Trophoblast cell (in vitro differentiated cells and primary cell): ENCODE measurements around the gene GOLGA6L9.
"Not testable (repeated sequence)": the region's sequence is repeated elsewhere in the genome, so short reads cannot be mapped to it uniquely, and the experiment has no call there.

Source experiments
- DNase-seq, 2 donors: peaks; one replicate each; pipeline ENCODE4 v3.0.0-alpha.2; 2016
- H2AFZ ChIP-seq: 2 replicates; pipeline ENCODE4 v1.6.1; 2013; ENCODE audit warnings: low read length, moderate library complexity, mild to moderate bottlenecking; ENCODE audit not compliant: insufficient read depth, poor library complexity
- H2AK5ac ChIP-seq: 2 replicates; pipeline ENCODE4 v1.6.1; 2013; ENCODE audit warnings: mild to moderate bottlenecking, low read length
- H2BK120ac ChIP-seq: 2 replicates; pipeline ENCODE4 v1.6.1; 2013; ENCODE audit warnings: low read length, mild to moderate bottlenecking, moderate library complexity; ENCODE audit not compliant: insufficient read depth, poor library complexity
- H2BK12ac ChIP-seq: 2 replicates; pipeline ENCODE4 v1.6.1; 2013; ENCODE audit warnings: mild to moderate bottlenecking, low read length, moderate library complexity
- H2BK5ac ChIP-seq: 2 replicates; pipeline ENCODE4 v1.6.1; 2013; ENCODE audit warnings: low read length, low read depth, moderate library complexity, mild to moderate bottlenecking; ENCODE audit not compliant: poor library complexity
- H3K14ac ChIP-seq: 2 replicates; pipeline ENCODE4 v1.6.1; 2013; ENCODE audit warnings: mild to moderate bottlenecking, low read length
- H3K18ac ChIP-seq: 2 replicates; pipeline ENCODE4 v1.6.1; 2013; ENCODE audit warnings: mild to moderate bottlenecking, low read length
- H3K23ac ChIP-seq: 2 replicates; pipeline ENCODE4 v1.6.1; 2013; ENCODE audit warnings: low read length
- H3K27ac ChIP-seq: 2 replicates; pipeline ENCODE4 v1.5.1; 2013; ENCODE audit warnings: low read depth, mild to moderate bottlenecking, inconsistent platforms, low read length, moderate library complexity
- H3K27me3 ChIP-seq: 2 replicates; pipeline ENCODE4 v1.6.1; 2013; ENCODE audit warnings: inconsistent platforms, mild to moderate bottlenecking, low read length, moderate library complexity; ENCODE audit not compliant: insufficient read depth
- H3K36me3 ChIP-seq, 2 experiments: 1 replicate in 1 of 2; 2 replicates in 1 of 2; pipeline ENCODE4 v1.6.1; 2013; ENCODE audit warnings: low read length in 2 of 2, mild to moderate bottlenecking in 2 of 2, moderate library complexity in 1 of 2; ENCODE audit not compliant: insufficient read depth in 2 of 2, control insufficient read depth in 1 of 2
- H3K4ac ChIP-seq: 2 replicates; pipeline ENCODE4 v1.6.1; 2013; ENCODE audit warnings: low read depth, mild to moderate bottlenecking, low read length, moderate library complexity
- H3K4me1 ChIP-seq, 2 experiments: 1 replicate in 1 of 2; 2 replicates in 1 of 2; pipeline ENCODE4 v1.6.1; 2013; ENCODE audit warnings: low read length in 2 of 2, mild to moderate bottlenecking in 2 of 2, moderate library complexity in 1 of 2; ENCODE audit not compliant: insufficient read depth in 2 of 2, control insufficient read depth in 1 of 2
- H3K4me2 ChIP-seq: 2 replicates; pipeline ENCODE4 v1.6.1; 2013; ENCODE audit warnings: inconsistent platforms, mild to moderate bottlenecking, low read length, moderate library complexity
- H3K4me3 ChIP-seq: 2 replicates; pipeline ENCODE4 v1.5.1; 2013; ENCODE audit warnings: mild to moderate bottlenecking, low read depth, low read length, inconsistent platforms
- H3K79me1 ChIP-seq: one replicate; pipeline ENCODE4 v1.6.1; 2013; ENCODE audit warnings: low read length
- H3K79me2 ChIP-seq: 2 replicates; pipeline ENCODE4 v1.6.1; 2013; ENCODE audit warnings: low read length, mild to moderate bottlenecking; ENCODE audit not compliant: control insufficient read depth, insufficient read depth, poor library complexity
- H3K9ac ChIP-seq: 2 replicates; pipeline ENCODE4 v1.6.1; 2013; ENCODE audit warnings: mild to moderate bottlenecking, low read length
- H3K9me3 ChIP-seq: 2 replicates; pipeline ENCODE4 v1.6.1; 2013; ENCODE audit warnings: low read depth, mild to moderate bottlenecking, control low read depth, inconsistent platforms, low read length; ENCODE audit not compliant: insufficient read depth
- H4K12ac ChIP-seq: 2 replicates; pipeline ENCODE4 v1.6.1; 2013; ENCODE audit warnings: low read depth, mild to moderate bottlenecking, low read length, moderate library complexity
- H4K8ac ChIP-seq: 2 replicates; pipeline ENCODE4 v1.6.1; 2013; ENCODE audit warnings: low read depth, mild to moderate bottlenecking, low read length, moderate library complexity
- H4K91ac ChIP-seq: one replicate; pipeline ENCODE4 v1.6.1; 2013; ENCODE audit warnings: low read depth, mild to moderate bottlenecking, low read length, moderate library complexity
- WGBS: extraction: QIAGEN DNeasy Blood & Tissue Kit; methylation state at CpG from one replicate; pipeline ENCODE4 v1.1.7; 2013; ENCODE audit warnings: missing lambda C conversion rate; ENCODE audit not compliant: insufficient read length, insufficient coverage; ENCODE audit errors: extremely low coverage; 5-methylcytosine and 5-hydroxymethylcytosine counted together

The GOLGA6L9 gene

DNA sequence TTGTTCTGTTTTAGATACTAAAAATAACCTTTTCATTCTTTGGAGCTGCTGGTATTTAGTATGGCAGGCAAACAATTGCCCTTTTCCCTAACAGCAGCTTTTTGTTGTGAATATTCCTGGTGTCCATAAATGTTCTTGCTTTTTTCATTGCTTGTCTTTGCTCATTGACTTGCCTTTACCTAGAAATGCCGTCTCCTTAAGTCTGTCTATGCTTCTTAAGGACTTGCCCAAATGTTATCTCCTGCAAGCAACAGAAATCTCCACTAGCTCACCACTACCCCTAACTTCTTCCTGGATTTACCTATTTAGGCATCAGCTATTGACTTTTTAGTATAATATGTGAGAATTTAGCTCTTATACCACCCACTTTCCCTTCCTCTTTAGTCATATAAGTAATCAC is 37.5 kb upstream of the GOLGA6L9 start:
- not testable (repeated sequence) for DNase-seq, H3K9me3 ChIP-seq, H3K4me3 ChIP-seq, H3K9ac ChIP-seq, H2BK120ac ChIP-seq, H3K23ac ChIP-seq, H2BK5ac ChIP-seq, H2AFZ ChIP-seq, H3K18ac ChIP-seq, H3K4ac ChIP-seq, H3K79me2 ChIP-seq, H2AK5ac ChIP-seq, H2BK12ac ChIP-seq, H3K27ac ChIP-seq, H4K12ac ChIP-seq, H3K4me2 ChIP-seq, H4K91ac ChIP-seq, H3K79me1 ChIP-seq, H3K36me3 ChIP-seq, H3K4me1 ChIP-seq, H3K27me3 ChIP-seq, H3K14ac ChIP-seq, H4K8ac ChIP-seq
- WGBS: no CpG with 5 or more reads among the region's 1 CpG

DNA sequence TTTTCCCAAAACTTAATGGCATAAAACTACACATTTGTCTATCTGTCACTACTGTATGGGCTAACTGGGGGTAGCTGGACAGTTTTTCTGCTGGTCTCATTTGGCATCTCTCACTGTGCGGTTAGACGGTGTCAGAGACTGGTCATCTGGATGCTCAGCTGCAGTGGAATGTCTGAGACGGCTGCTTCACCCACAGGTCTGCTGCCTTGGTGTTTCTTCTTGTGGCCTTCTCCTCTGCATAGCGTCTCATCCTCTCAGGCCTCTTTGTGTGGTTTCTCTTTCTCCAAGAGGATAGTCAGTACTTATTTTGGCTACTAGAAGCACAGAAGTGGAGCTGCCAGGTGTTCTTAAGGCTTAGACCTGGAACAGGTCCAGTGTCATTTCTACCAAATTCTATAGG is 35.9 kb upstream of the GOLGA6L9 start:
- Histone ChIP-seq H2BK5ac (no peak overlapping the region), H3K79me1 (no peaks in the 10 kb centered on the region), H3K14ac (no peak overlapping the region), H4K91ac (no peak overlapping the region), H3K27ac (no peak overlapping the region), H2AFZ (no peak overlapping the region), H3K18ac (no peak overlapping the region), H2AK5ac (no peak overlapping the region), H4K8ac (no peak overlapping the region), H3K9me3 (no peaks in the 10 kb centered on the region), H3K23ac (no peak overlapping the region), H3K4ac (no peak overlapping the region), H2BK120ac (no peak overlapping the region), H3K27me3 (no peaks in the 10 kb centered on the region), H2BK12ac (no peak overlapping the region), H3K79me2 (no peaks in the 10 kb centered on the region), H3K4me2 (no peak overlapping the region), H3K4me3 (no peak overlapping the region), H3K4me1 (peaks cover 0 to 3% of the 10 kb centered on the region in 2 experiments), H3K9ac (no peak overlapping the region), H3K36me3 (no peaks in the 10 kb centered on the region), H4K12ac (no peak overlapping the region)
- no peak for DNase-seq
- WGBS: no CpG with 5 or more reads among the region's 4 CpGs

- H2BK120ac ChIP-seq, H3K79me2 ChIP-seq, H3K9ac ChIP-seq, H3K23ac ChIP-seq, H3K27me3 ChIP-seq, DNase-seq, H3K4me2 ChIP-seq, H3K27ac ChIP-seq, H4K12ac ChIP-seq, H3K4me1 ChIP-seq, H3K36me3 ChIP-seq, H2BK5ac ChIP-seq, H3K79me1 ChIP-seq, H2BK12ac ChIP-seq, H2AK5ac ChIP-seq, H3K18ac ChIP-seq, H4K8ac ChIP-seq, H3K14ac ChIP-seq, H4K91ac ChIP-seq, H3K4me3 ChIP-seq, H3K9me3 ChIP-seq, H2AFZ ChIP-seq, H3K4ac ChIP-seq: not testable (repeated sequence)
- no CpG with 5 or more reads among the region's 4 CpGs for WGBS
Observed at GRCh38 chr15:82395788-82396187, 33.8 kb upstream of the GOLGA6L9 start.

- WGBS: no CpG with 5 or more reads among the region's 3 CpGs
- no peak overlapping the region for H2AFZ ChIP-seq
Observed at GRCh38 chr15:82397817-82398216, 31.8 kb upstream of the GOLGA6L9 start.

More at GRCh38 chr15:82397817-82398216, 31.8 kb upstream of the GOLGA6L9 start:
- Histone ChIP-seq H3K9ac (no peak overlapping the region), H3K36me3 (no peaks in the 10 kb centered on the region), H3K18ac (no peak overlapping the region), H4K91ac (no peak overlapping the region), H3K79me1 (no peaks in the 10 kb centered on the region), H2AK5ac (no peak overlapping the region), H3K23ac (no peak overlapping the region), H2BK12ac (no peak overlapping the region), H3K4ac (no peak overlapping the region), H3K27me3 (no peaks in the 10 kb centered on the region), H3K14ac (no peak overlapping the region), H2BK5ac (no peak overlapping the region), H3K4me1 (peaks cover 0 to 2% of the 10 kb centered on the region in 2 experiments), H4K8ac (no peak overlapping the region), H3K4me3 (no peak overlapping the region), H3K27ac (no peak overlapping the region), H3K79me2 (no peaks in the 10 kb centered on the region), H4K12ac (no peak overlapping the region), H2BK120ac (no peak overlapping the region), H3K9me3 (no peaks in the 10 kb centered on the region), H3K4me2 (no peak overlapping the region)
- no peak for DNase-seq
